GM06990 (cell line): ENCODE data around the gene TTI1.

Experiments
- DNase-seq: peaks from one replicate; pipeline ENCODE4 v3.0.0-alpha.2; 2011; ENCODE audit not compliant: insufficient read length; ENCODE audit errors: extremely low read depth
- H3K27me3 ChIP-seq: replicated peaks from 2 replicates; pipeline ENCODE4 v1.6.0; 2011; ENCODE audit warnings: low read length; ENCODE audit not compliant: control insufficient read depth, insufficient read depth
- H3K36me3 ChIP-seq: 2 replicates; pipeline ENCODE4 v1.5.1; 2011; ENCODE audit warnings: low read length; ENCODE audit not compliant: control insufficient read depth, insufficient read depth
- H3K4me3 ChIP-seq: replicated peaks from 2 replicates; pipeline ENCODE4 v1.5.1; 2011; ENCODE audit warnings: low read depth, mild to moderate bottlenecking, control low read depth, low read length
- CTCF ChIP-seq: IDR thresholded peaks from 2 replicates; pipeline ENCODE4 v1.5.1; 2011; ENCODE audit warnings: low read length, control low read depth, mild to moderate bottlenecking, inconsistent platforms; ENCODE audit not compliant: insufficient read depth, poor library complexity, severe bottlenecking

The TTI1 gene

GRCh38 chr20:38033330-38034107 lies at the start of gene TTI1, which contains the start of gene RPRD1B:
TTI1 (minus strand) TSS chr20:38033456; CDS start chr20:38013816, 19,640 bp downstream.
RPRD1B (plus strand) TSS chr20:38033746; CDS start chr20:38033948, 202 bp downstream.
- peak; percentile 7 for TF ChIP-seq CTCF
- H3K27me3 ChIP-seq: no peaks in the 10 kb centered on the region
- DNase-seq: peak; percentile 91
- peaks cover 4% of the 10 kb centered on the region for H3K36me3 ChIP-seq
- peak within 1 kb of the TSS; percentile 97 for H3K4me3 ChIP-seq

- no peaks in the 10 kb centered on the region for H3K27me3 ChIP-seq
- no peak for DNase-seq
- TF ChIP-seq CTCF: no peak
- H3K36me3 ChIP-seq: peaks cover 5% of the 10 kb centered on the region
- no peak overlapping the region for H3K4me3 ChIP-seq
Observed at GRCh38 chr20:38082894-38083293, 49.6 kb upstream of the TTI1 start.

GRCh38 chr20:38081575-38081974 lies 48.3 kb upstream of the TTI1 start:
- Histone ChIP-seq H3K27me3 (no peaks in the 10 kb centered on the region), H3K36me3 (peaks cover 6% of the 10 kb centered on the region), H3K4me3 (no peak overlapping the region)
- DNase-seq: no peak
- TF ChIP-seq CTCF: no peak

- no peak for DNase-seq
- TF ChIP-seq CTCF: no peak
- H3K36me3 ChIP-seq: peaks cover 4% of the 10 kb centered on the region
Observed at GRCh38 chr20:38079353-38079752, 46.1 kb upstream of the TTI1 start.

GRCh38 chr20:38078084-38078483 lies 44.8 kb upstream of the TTI1 start:
- Histone ChIP-seq H3K36me3 (peaks cover 4% of the 10 kb centered on the region), H3K27me3 (no peaks in the 10 kb centered on the region), H3K4me3 (no peak overlapping the region)
- no peak for TF ChIP-seq CTCF
- DNase-seq: no peak

More at GRCh38 chr20:38079353-38079752, 46.1 kb upstream of the TTI1 start:
- no peaks in the 10 kb centered on the region for H3K27me3 ChIP-seq
- no peak overlapping the region for H3K4me3 ChIP-seq
